CD14-positive monocyte (primary cell): ENCODE results near the gene PDZK1IP1. TPM values are rescaled to one million over a fixed set of nuclear protein-coding genes. Genes with fewer than 3 reads are reported as not detected.
"Not testable (repeated sequence)": the region's sequence is repeated elsewhere in the genome, so short reads cannot be mapped to it uniquely, and the experiment has no call there.

Experiments used
- DNase-seq, 3 donors: peaks; one replicate each; pipeline ENCODE4 v3.0.0-alpha.2; 2011 to 2022
- H2AFZ ChIP-seq: 2 replicates; pipeline ENCODE4 v1.6.0; 2012; ENCODE audit warnings: mild to moderate bottlenecking, low read depth, low read length, inconsistent platforms; ENCODE audit not compliant: insufficient read depth, poor library complexity, severe bottlenecking
- H3K27ac ChIP-seq, 2 donors: 1 replicate in 1 of 2; 2 replicates in 1 of 2; pipeline ENCODE4 v1.5.1; 2012 to 2013; ENCODE audit warnings: low read length in 2 of 2, control low read depth in 1 of 2, inconsistent platforms in 1 of 2, low read depth in 1 of 2, mild to moderate bottlenecking in 1 of 2
- H3K27me3 ChIP-seq, 2 donors: one replicate each; pipeline versions ENCODE4 v1.6.0 to v1.6.1; 2011 to 2013; ENCODE audit warnings: low read length in 2 of 2; ENCODE audit not compliant: control insufficient read depth in 2 of 2, insufficient read depth in 2 of 2
- H3K36me3 ChIP-seq, 2 donors: replicated peaks in 1 of 2; 1 replicate in 1 of 2; 2 replicates in 1 of 2; pipeline versions ENCODE4 v1.5.1 to v1.6.1; 2012 to 2013; ENCODE audit warnings: low read length in 2 of 2, control low read depth in 1 of 2, inconsistent platforms in 1 of 2, mild to moderate bottlenecking in 1 of 2; ENCODE audit not compliant: insufficient read depth in 2 of 2, control insufficient read depth in 1 of 2
- H3K4me1 ChIP-seq, 2 donors: 1 replicate in 1 of 2; 2 replicates in 1 of 2; pipeline versions ENCODE4 v1.5.1 to v1.6.1; 2012 to 2013; ENCODE audit warnings: low read length in 2 of 2, control low read depth in 1 of 2, inconsistent platforms in 1 of 2, mild to moderate bottlenecking in 1 of 2, moderate library complexity in 1 of 2; ENCODE audit not compliant: insufficient read depth in 2 of 2, control insufficient read depth in 1 of 2
- H3K4me2 ChIP-seq: replicated peaks from 2 replicates; pipeline ENCODE3; 2012; ENCODE audit warnings: low read length, moderate library complexity, mild to moderate bottlenecking; ENCODE audit not compliant: poor library complexity, severe bottlenecking; ENCODE audit errors: extremely low read depth
- H3K4me3 ChIP-seq, 3 experiments: fragments of 200-600 bp in 1 of 3; sonication (generic) in 1 of 3; replicated peaks in 1 of 3; 1 replicate in 2 of 3; 2 replicates in 1 of 3; pipeline ENCODE4 v1.5.1; 2011 to 2013; ENCODE audit warnings: low read length in 3 of 3, mild to moderate bottlenecking in 3 of 3, control low read depth in 2 of 3, low read depth in 2 of 3, inconsistent platforms in 1 of 3, moderate library complexity in 1 of 3
- H3K79me2 ChIP-seq: 2 replicates; pipeline ENCODE4 v1.6.0; 2012; ENCODE audit warnings: mild to moderate bottlenecking, control low read depth, inconsistent platforms, low read length, moderate library complexity; ENCODE audit not compliant: insufficient read depth
- H3K9ac ChIP-seq: 2 replicates; pipeline ENCODE4 v1.6.0; 2017; ENCODE audit warnings: low read length, mild to moderate bottlenecking; ENCODE audit not compliant: insufficient read depth, poor library complexity, severe bottlenecking
- H3K9me3 ChIP-seq, 2 donors: replicated peaks in 1 of 2; 1 replicate in 1 of 2; 2 replicates in 1 of 2; pipeline versions ENCODE4 v1.5.1 to v1.6.1; 2012 to 2013; ENCODE audit warnings: low read length in 2 of 2, control low read depth in 1 of 2; ENCODE audit not compliant: control insufficient read depth in 1 of 2, insufficient read depth in 1 of 2
- H4K20me1 ChIP-seq: 2 replicates; pipeline ENCODE4 v1.6.0; 2012; ENCODE audit warnings: mild to moderate bottlenecking, low read length, control low read depth, moderate library complexity; ENCODE audit not compliant: insufficient read depth
- H3K27ac Mint-ChIP-seq, 7 donors: one replicate each; pipeline ENCODE4 v1.8.0; 2020; ENCODE audit warnings: mild to moderate bottlenecking in 7 of 7, mixed read lengths in 7 of 7, moderate library complexity in 6 of 7, inconsistent platforms in 2 of 7
- H3K27me3 Mint-ChIP-seq, 3 donors: one replicate each; pipeline ENCODE4 v1.8.0; 2021 to 2022; ENCODE audit warnings: low read depth in 3 of 3, mild to moderate bottlenecking in 3 of 3, mixed read lengths in 3 of 3, moderate library complexity in 3 of 3, inconsistent platforms in 1 of 3
- H3K36me3 Mint-ChIP-seq, 2 donors: one replicate each; pipeline ENCODE4 v1.8.0; 2020; ENCODE audit warnings: mixed read lengths in 2 of 2, inconsistent platforms in 1 of 2, mild to moderate bottlenecking in 1 of 2
- H3K4me1 Mint-ChIP-seq: one replicate; pipeline ENCODE4 v1.8.0; 2020; ENCODE audit warnings: mild to moderate bottlenecking, mixed read lengths
- H3K4me3 Mint-ChIP-seq, 2 donors: one replicate each; pipeline ENCODE4 v1.8.0; 2020; ENCODE audit warnings: mild to moderate bottlenecking in 2 of 2, mixed read lengths in 2 of 2, moderate library complexity in 1 of 2
- H3K9me3 Mint-ChIP-seq, 7 donors: one replicate each; pipeline ENCODE4 v1.8.0; 2020 to 2022; ENCODE audit warnings: mixed read lengths in 7 of 7, mild to moderate bottlenecking in 6 of 7, moderate library complexity in 6 of 7, inconsistent platforms in 2 of 7
- WGBS: methylation state at CpG from one replicate; pipeline ENCODE4 v1.1.5; 2013; ENCODE audit warnings: missing lambda C conversion rate; ENCODE audit not compliant: insufficient coverage; 5-methylcytosine and 5-hydroxymethylcytosine counted together
- intact Hi-C, 2 donors: fragments of 100-400 bp; cut with micrococcal nuclease; formaldehyde crosslinking; loops; one replicate each; pipeline versions ENCODE4 v1.15.0 to v1.15.1; 2023
- polyA plus RNA-seq, 3 donors: library from polyadenylated mRNA; depleted of rRNA in 1 of 3; unstranded in 2 of 3; stranded (reverse) in 1 of 3; fragments of 300-500 nt in 2 of 3; fragments of >200 nt in 1 of 3; fragmentation: Illumina TruSeq in 2 of 3; gene quantifications; 1 replicate in 2 of 3; 2 replicates in 1 of 3; pipeline ENCODE4 v1.2.3, GENCODE V29; 2012 to 2021
- TF ChIP-seq, protein P1 (sequence below): fragments of 200-600 bp; IDR thresholded peaks from one replicate; pipeline ENCODE4 v1.8.0; 2022; ENCODE audit warnings: antibody characterized with exemption, mild to moderate bottlenecking

Gene PDZK1IP1
- polyA plus RNA-seq, 3 donors = 1.4 TPM; not detected in 2

DNA sequence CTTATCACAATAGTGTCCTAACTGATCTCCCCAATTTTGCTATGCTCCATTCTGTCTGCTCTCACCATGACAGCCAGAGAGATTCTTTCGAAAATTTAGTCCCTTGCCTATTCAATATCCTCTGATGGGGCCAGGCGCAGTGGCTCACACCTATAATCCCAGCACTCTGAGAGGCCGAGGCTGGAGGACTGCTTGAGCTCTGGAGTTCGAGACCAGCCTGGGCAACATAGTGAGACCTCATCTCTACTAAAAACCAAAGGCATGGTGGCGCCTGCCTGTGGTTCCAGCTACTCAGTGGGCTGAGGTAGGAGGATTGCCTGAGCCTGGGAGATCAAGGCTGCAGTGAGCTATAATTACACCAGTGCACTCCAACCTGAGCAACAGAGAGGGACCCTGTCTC lies 16.1 kb upstream of the PDZK1IP1 start:
- no peak overlapping the region for H2AFZ ChIP-seq
- H3K27me3 ChIP-seq = no peaks in the 10 kb centered on the region
- H3K4me2 ChIP-seq = no peak overlapping the region
- no peaks in the 10 kb centered on the region for H3K36me3 ChIP-seq
- Mint-ChIP-seq H3K9me3 (no peaks in the 10 kb centered on the region), H3K27ac (no peak overlapping the region), H3K36me3 (no peaks in the 10 kb centered on the region), H3K4me3 (no peak overlapping the region), H3K4me1 (no peaks in the 10 kb centered on the region), H3K27me3 (peaks cover 4 to 10% (median 9%) of the 10 kb centered on the region in 3 donors)
- intact Hi-C loops = no loop called here
- H3K9me3 ChIP-seq = no peaks in the 10 kb centered on the region
- 100% methylated on average over 3 of the region's 5 CpGs for WGBS
- H3K27ac ChIP-seq = no peak overlapping the region
- H3K4me3 ChIP-seq = no peak overlapping the region
- no peaks in the 10 kb centered on the region for H4K20me1 ChIP-seq
- DNase-seq = no peak
- TF ChIP-seq, protein P1, sequence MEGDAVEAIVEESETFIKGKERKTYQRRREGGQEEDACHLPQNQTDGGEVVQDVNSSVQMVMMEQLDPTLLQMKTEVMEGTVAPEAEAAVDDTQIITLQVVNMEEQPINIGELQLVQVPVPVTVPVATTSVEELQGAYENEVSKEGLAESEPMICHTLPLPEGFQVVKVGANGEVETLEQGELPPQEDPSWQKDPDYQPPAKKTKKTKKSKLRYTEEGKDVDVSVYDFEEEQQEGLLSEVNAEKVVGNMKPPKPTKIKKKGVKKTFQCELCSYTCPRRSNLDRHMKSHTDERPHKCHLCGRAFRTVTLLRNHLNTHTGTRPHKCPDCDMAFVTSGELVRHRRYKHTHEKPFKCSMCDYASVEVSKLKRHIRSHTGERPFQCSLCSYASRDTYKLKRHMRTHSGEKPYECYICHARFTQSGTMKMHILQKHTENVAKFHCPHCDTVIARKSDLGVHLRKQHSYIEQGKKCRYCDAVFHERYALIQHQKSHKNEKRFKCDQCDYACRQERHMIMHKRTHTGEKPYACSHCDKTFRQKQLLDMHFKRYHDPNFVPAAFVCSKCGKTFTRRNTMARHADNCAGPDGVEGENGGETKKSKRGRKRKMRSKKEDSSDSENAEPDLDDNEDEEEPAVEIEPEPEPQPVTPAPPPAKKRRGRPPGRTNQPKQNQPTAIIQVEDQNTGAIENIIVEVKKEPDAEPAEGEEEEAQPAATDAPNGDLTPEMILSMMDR = no peak
- no peaks in the 10 kb centered on the region for H3K79me2 ChIP-seq
- H3K4me1 ChIP-seq = no peaks in the 10 kb centered on the region
- H3K9ac ChIP-seq = no peak overlapping the region

DNA sequence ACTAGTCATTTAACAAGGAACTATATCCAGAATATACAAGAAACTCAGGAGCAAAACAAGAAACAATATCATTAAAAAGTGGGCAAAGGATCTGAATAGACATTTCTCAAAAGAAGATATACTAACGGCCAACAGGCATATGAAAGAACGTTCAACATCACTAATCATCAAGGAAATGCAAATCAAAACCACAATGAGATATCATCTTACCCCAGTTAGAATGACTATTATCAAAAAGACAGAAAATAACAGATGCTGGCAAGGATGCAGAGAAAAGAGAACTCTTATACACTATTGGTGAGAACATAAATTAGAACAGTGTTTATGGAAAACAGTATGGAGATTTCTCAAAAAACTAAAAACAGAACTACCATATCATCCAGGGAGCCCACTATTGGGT lies 13.7 kb upstream of the PDZK1IP1 start:
- intact Hi-C loops, H3K9me3 Mint-ChIP-seq, H3K4me2 ChIP-seq, H3K4me1 ChIP-seq, H3K27ac ChIP-seq, H4K20me1 ChIP-seq, H3K27me3 ChIP-seq, H3K4me3 ChIP-seq, H3K36me3 ChIP-seq, H3K27ac Mint-ChIP-seq, H3K36me3 Mint-ChIP-seq, H3K4me1 Mint-ChIP-seq, DNase-seq, H3K79me2 ChIP-seq, H3K4me3 Mint-ChIP-seq, H3K9me3 ChIP-seq, H3K9ac ChIP-seq, H2AFZ ChIP-seq: not testable (repeated sequence)
- WGBS = no CpG with 5 or more reads among the region's 2 CpGs
- peaks cover 4 to 15% (median 10%) of the 10 kb centered on the region in 3 donors for H3K27me3 Mint-ChIP-seq
